ENCODE measurements around the gene ATP6V1B1.

Gene ATP6V1B1

DNA sequence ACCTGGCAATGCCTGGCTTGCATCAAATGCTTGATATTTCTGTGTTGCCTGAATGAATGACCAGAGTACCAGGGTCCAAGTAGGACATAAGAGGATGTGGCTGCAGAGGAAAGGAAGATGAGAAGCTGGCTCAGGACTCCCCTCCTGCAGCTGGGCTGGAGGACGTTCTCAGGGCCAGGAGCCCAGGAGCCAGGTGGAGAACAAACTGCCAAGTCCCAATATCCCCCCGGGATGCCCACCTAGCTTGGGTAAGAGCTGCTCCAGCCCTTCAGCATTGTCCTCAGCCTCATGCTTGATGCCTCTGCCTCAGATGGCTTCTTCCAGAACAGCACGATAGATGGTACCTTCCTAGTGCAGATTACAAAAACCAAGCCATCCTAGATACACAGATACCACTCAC, 8.6 kb upstream of the ATP6V1B1 start:
- DNase-seq (ENCODE audit: low spot score) = no peak

DNA sequence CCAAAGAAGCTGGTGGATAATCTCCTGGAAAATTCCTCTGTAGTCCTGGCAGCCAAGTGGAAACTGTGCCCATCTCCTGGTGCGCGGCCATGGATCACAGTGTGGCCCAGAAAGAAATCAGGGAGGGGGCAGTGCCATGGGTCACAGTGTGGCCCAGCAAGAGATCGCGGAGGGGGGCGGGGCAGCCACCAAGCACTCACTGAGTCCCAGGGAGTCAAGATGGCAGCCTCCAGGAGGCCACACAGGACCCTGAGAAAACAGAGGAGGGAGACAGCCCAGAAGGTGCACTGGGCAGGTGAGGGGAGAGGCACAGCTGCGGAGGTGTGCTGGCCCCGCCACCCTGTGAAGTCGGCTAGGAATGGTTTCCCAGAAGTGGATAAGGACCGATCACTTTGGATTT, 8.1 kb upstream of the ATP6V1B1 start:
- DNase-seq (ENCODE audit: low spot score) = no peak

DNA sequence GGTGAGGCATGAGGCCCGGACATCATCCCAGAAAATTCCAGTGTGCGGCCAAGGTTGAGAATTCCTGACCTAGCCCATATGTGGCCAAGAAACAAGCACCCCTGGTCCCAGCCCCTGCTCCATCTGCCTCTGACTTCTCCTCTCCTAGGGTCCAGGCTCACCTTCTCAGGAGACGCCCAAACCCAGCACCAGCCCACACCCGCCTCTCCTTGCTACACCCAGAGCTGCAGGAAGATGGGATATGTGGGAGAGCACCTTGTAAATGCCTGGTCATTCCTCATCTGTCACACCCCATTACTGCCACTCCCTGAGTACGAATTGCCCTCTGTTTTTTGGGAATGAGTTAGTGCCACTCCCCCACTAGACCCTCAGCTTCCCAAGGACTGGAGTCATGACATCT, 7.3 kb upstream of the ATP6V1B1 start:
- DNase-seq (ENCODE audit: low spot score) = no peak

DNA sequence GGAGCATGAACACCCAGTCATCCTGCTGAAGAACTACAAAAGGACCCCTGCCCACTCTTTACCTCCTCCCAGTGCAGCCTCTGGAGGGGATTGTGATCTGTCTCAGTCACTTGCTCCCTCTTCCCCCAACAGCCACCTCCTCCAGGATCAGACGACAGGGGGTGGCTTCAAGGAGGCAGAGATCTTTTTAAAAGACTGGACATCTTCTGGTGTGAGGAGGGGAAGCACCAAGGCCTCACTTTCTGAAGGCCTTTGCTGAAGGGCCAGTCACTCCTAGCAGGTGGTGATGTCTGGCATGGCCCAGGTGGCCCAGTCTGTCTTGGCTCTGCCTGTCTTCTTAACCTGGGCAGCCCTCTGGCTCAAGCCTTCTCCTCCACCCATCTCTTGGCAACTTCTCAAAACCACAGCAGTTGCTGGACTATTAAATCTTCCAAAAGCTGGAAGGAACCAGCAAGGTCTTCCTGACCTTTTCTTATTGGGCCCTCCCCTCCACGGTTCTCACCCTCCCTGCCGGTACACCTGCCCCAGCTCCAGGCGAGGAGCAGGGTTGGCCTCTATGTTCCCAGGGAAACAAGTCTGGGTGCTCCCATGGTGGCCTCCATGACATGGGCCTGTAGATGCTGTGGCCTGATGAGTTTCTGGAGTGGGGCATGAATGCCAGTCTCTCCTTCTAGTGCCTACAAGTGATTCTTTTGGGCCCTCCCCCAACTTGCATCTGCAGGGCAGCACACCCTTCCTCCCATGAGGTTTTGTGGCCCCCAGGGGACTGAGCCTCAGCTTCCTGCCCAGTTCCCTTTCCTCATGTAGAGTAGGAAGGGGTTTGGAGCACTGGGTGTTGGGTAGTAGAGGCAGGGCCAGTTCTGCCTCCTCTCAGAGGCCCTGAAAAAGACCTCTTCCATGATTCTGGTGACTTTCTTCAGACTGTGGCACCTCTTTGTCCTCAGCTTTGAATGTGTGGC, 5.0 kb upstream of the ATP6V1B1 start:
- no peak for DNase-seq (ENCODE audit: low spot score)

DNA sequence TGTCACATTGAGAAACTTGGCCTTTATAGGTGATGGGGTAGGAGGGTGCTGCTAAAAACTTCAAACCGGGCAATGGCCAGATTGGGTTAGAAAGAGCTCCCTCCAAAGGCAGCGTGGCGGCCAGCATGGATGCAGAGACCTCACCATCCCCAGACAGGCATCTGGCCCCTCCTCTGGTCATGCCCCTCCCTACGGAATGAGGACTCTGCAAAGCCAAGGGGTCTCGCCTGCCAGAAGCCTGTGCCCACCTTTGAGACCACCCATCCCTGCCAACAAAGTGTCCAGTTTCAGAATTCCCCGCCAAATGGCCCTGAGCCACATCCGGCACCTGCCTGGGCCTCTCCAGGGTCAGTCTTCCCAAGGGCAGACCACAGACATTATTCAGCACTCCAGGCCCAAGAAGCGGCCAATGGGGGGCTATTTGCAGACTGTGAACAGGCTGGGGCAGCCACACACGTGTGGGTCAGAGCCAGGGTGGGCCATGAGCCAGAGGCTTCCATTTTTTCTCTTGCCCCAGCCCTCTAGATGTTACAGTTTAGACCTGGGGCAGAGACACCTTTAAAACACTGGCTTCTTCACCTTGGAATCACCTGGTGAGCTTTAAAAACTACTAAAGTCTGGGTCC, 4.2 kb upstream of the ATP6V1B1 start:
- DNase-seq (ENCODE audit: low spot score) = no peak

DNA sequence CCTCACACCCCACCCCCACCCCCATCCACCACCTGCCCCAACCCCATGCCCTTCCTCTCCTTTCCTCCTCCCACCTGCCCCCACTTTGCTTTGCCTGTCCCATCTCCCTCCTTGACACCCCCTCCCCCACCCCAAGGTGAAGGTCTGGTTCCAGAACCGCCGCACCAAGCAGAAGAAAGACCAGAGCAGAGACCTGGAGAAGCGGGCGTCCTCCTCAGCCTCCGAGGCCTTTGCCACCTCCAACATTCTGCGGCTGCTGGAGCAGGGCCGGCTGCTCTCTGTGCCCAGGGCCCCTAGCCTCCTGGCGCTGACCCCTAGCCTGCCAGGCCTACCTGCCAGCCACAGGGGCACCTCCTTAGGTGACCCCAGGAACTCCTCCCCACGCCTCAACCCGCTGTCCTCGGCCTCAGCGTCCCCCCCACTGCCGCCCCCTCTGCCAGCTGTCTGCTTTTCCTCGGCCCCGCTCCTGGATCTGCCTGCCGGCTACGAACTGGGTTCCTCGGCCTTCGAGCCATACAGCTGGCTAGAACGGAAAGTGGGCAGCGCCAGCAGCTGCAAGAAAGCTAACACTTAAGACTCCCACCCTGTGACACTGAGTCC, 3.0 kb upstream of the ATP6V1B1 start:
- no peak for DNase-seq (ENCODE audit: low spot score)

DNA sequence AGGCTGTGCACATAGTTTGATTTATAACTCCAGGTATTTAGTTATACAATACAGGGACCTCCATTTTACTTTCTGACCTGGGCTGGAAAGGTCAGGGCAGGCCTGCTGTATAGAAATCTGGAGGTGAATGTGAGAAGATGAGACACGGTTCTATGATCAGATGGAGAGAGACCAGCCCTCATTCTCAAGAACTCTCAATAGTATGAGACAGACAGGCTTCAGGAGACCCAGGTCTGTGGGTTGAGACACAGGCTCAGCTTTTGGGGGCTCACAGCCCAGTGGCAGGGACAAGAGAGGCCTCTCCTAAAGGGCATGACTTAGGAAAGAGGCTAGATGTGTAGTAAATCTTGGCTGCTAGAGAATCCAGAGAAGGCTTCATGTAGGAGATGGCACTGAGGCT, 719 bp upstream of the ATP6V1B1 start:
- no peak for DNase-seq (ENCODE audit: low spot score)

DNA sequence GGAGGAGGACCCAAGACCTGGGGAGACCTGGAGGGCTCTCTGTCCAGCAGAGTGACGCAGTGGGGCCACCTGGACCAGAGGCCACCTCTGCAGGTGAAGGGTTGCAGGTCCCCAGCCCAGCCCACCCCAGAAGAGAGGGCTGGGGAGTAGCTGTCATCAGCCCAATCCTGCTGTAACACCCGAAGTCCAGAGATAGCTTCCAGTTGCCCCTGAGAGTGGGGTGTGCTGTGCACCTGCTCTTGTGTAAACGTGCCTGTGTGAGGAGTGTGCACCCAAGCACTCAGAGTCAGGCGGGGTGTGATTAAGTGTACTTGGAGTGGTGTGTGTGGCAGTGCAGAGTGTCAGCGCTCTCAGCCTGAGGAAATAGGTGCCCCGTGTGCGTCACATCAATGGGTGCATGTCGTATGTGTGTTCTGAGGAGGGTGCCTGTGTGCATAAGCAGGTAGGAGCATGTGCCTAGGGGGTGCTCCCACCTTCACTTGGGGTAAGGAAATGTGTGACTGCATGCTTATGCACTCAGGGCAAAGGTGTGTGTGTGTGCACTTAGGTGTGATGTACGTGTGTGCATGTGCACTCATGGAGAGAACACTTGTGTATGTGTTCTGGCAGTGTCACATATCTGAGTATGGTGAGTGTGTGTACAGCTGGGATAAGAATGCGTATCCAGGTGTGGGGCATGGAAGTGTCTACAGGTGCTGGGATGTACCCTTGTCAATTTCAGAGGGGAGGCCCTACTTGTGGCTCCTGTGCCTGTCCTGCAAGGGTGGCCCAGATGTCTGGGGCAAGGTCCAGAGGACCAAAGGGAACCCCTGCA, 672 bp downstream of the ATP6V1B1 start:
- no peak for DNase-seq (ENCODE audit: low spot score)

DNA sequence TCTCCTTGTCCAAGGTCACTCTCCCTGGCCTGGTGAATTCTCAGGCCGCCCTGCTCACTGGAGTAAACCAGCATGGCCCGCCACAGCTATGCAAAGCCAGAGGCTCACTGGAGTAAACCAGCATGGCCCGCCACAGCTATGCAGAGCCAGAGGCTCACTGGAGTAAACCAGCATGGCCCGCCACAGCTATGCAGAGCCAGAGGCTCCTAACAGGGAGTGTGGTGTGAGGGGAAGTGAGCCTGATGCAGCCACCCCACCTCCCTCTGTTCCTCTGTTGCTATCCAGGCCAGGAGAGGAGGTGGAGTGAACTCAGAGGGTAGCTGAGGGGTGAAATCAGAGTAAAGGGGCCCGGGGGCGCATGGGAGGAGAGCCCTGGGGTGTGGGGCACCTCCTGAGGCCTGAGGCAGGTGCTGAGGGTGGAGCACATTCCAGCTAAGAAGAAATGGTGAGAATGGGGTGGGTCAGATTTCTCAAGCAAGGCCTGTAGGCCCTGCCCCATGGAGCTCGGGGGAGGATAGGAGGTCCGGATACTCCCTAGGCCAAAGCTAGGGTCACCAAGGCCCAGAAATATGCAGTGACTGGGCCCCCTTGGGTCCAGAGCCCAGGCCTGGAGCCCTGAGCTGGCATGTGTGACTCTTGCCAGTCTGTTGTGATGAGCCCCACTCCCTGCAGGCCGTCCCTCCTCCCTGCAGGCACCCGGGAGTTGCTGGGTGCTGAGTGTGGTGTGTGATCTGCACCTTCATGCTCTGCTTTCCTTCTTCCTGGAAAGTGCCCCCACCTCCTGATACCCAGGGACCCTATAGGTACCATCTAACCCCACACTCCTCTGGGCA, 1.5 kb downstream of the ATP6V1B1 start:
- no peak for DNase-seq (ENCODE audit: low spot score)

DNA sequence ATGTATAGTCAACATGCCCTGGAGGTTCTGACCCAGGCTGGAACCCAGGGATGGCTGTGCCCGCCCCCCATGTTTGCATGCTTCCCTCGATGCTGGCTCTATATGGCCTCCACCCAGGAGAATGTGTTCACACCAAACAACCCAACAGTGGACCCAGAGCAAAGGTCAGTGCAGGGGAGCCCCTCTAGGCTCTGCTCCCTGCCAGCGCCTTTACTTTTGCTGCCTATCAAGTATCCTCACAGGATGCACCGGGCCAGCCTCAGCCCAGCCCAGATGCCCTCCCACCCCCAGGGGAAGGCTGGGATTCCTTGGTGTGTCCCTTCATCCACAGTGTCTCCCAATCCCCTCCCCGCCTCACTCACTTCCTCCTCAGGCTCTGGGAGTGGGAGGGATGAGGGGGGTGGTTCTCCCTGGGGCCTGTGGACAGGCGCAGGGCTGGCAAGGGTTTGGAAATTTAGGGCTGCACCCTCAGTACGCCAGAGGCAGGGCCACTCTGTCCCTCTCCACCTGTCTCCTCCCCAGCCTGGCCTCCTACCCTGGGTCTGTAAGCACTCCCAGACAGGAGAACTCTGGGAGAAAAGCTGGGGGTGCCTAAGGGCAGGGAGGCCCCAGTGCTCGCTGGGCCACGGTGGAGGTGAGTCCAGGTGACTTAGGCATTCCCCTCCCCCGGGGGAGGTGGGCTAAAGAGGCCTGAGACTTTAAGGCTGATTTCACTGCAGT, 2.3 kb downstream of the ATP6V1B1 start:
- DNase-seq (ENCODE audit: low spot score) = no peak

DNA sequence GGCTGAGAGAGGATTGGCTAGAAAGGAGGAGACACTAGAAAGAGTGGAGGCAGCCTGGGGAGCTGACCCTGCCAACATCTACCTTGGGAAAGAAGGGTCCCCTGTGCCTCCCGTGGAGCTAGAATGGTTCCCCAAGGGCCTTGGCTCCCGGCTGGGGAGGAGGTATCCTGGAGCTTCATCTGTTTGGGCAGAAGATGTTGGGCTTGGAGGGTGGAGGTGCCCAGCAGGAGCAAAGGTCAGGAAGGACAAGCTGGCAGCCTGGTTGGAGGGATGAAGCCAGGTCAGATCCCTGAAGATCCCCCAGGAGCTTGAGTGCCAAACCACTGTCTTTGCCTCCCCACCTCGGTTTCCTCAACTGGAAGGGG, 2.9 kb downstream of the ATP6V1B1 start:
- no peak for DNase-seq (ENCODE audit: low spot score)

DNA sequence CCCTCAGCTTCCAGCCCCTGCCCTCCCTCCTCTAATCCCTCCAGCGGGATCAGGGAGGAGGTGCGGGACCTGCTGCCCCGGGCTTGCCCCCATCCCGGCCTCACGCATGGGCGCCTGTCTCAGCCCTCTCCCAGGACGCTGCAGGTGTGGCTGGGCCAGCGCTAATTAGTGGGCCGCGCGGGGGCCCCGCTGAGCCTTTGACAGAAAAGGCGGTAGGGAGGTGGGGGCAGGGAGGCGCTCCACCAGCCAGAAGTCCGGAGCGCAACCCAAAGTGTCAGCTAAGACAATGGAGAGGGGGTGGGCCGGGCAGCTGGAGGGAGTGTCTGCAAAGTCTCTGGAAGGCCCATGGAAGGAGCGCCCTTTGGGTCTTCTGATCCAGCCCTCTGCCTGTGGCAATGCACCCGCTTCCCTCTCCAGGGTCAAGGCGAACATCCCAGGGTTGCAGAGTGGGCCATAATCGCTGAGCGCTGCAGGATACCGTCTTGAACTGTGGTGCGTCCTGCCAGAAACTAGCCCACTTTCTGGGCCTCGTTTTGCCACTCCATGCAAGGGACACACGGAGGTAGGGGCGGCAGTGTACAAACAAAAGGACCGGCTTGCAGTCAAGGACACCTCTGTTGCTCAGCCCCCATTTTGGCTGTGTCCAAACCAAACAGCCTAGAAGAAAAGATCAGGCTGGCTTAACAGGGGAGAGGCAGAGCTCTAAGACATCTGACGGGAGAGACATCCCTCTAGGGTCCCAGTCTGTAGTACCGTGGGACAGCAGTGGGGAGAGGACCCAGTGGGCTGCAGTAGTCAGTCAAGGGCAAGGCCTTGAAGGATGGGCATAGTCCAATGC, 3.5 kb downstream of the ATP6V1B1 start:
- no peak for DNase-seq (ENCODE audit: low spot score)

DNA sequence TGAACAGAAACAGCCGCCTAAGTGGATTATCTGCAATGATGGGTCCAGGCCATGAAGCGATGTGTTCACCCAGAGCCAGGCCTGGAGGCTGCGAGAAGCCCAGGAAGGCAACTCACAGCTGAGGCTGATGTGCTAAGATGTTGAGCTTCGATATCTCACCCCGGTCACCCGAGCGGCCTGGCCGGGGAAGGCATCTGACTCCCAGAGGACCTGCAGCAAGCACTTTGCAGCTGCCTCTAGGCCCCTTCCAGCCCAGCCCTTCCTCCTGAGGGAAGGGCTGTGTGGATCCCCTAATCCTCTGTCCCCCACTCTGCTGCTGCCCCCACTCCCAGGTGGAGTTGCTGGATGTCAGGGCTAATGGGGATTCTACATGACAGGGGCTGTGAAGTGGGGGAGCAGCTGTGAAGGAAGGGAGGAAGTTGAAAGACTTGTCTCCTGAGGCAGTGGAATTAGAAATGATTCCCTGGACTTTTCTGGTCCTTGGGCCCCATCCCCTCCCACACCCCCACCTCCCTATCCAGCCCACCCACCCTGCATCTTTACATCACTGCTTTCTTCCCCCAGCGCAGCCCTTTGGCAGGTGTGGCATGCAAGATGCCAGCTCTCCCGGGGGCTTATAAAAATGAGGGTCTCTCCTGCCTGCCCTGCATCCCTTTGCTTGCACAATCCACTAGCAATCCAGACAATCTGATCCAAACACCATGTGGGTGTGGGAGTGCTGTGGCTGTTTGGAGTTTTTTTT, 4.3 kb downstream of the ATP6V1B1 start:
- no peak for DNase-seq (ENCODE audit: low spot score)

DNA sequence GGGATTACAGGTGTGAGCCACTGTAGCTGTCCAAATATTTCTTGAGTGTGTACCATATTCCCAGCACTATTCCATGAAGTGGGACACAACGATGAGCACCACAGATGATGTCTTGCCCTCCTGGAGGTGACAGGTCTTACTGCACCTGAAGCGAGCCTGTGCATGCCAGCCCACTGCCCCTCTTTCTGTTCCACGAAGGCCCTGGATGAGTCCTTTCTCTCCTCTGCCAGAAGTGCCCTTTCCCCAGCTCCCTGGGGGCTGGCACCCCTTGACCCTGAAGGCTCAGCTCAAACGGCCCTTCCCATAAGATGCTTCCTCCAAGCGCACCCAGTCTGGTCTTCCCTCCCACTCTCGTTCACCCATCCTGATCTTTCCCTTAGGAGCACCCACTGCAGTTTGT, 5.5 kb downstream of the ATP6V1B1 start:
- no peak for DNase-seq (ENCODE audit: low spot score)

DNA sequence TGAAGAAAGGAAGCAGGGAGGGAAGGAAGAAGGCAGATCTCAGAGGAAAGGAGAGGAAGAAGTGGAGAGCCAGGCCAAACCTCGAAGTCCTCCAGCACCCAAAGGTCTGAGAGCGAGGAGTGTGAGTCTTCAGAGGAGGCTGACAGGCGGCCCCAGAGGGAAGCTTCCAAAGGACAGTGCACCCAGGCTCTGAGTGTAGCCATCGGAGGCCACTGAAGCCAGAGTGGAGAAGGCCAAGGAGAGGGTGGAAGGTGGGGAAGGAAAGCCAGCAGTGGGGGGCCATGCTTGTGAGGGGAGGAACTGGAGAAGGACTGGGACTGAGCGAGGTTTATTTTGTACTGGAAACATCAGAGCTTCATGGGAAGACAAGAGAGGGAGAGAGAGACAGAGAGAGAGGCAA, 6.0 kb downstream of the ATP6V1B1 start:
- no peak for DNase-seq (ENCODE audit: low spot score)

DNA sequence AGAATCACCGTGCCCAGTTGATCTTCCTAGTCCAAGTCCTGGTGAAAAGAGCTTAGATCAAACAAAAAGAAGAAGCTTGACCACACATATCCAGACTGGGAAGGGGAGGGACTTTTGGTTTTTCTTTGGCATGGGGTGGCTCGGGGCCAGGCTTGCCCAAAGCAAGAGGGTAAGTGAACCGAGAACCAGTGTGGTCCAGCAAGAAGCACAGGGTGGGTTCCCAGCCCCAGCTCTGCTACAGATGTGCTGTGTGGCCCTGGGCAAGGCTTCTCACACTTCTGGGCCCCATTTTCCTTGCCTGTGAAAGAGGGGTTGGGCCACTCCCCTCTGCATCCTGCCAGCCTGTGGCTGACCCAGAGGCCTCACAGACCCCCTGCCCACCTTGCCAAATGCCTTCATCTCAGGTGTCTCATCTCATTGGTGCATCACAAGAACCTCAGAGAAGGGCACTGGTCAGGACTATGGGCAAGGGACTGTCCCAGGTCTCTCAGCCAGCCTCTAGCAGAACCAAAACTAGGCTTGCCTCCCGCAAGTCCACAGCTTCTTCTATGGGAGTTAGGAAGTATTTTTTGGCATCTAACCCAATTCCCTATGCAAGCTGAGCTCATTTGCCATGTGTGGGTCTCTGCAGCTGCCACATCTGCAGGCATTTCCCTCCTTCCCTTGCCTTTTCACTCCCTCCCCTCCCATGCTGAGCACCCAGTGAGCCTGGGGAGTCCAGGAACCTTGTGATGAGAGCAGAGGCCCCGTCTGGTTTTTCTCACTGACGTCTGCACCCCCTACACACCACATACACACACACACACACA, 6.9 kb downstream of the ATP6V1B1 start:
- DNase-seq (ENCODE audit: low spot score) = no peak

DNA sequence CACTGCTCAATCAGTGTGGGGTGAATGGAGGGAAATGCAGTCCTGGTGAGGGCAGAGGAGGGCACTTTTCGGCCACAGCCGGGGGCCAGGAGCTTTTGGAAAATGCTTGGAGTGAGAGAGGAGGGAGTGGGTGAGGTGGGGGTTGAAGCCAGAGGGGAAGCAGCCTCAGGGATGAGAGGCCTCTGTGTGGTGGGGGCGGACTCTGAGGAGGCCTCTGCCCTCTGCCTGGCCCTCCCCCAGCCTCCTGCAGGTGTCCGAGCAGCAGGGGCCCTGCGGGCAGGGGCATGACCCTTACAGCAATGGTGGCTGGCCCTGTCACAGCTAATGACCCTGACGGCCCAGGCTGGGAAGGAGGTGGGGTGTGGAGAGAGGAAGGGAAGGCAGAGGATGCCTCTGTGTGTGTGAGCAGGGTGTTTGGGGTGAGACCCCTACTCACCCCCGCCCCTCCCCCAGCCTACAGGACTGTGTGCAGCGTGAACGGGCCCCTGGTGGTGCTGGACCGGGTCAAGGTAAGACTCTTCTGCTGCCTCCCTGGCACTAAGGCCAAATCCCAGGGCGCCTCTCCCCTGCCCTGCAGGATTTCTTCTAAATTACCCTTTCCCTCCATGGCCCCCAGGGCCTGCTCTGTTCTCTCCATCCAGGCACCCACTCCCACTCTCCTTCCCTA, 7.6 kb downstream of the ATP6V1B1 start:
- no peak for DNase-seq (ENCODE audit: low spot score)

Data from hematopoietic multipotent progenitor cell treated with erythropoietin and hydrocortisone succinate and interleukin-3 and kit ligand, for 17 days (in vitro differentiated cells).